ENCODE data around the gene CHIC2.

CHIC2 gene

GRCh38 chr4:53961351-53961750 lies 103.1 kb downstream of the CHIC2 start:
- Histone ChIP-seq H4K20me1 (ENCODE audit: insufficient read depth, low read length) (no peaks in the 10 kb centered on the region), H2AFZ (ENCODE audit: low read depth, low read length) (no peak overlapping the region), H3K4me3 (ENCODE audit: low read length) (no peak overlapping the region), H3K4me1 (ENCODE audit: low read length) (no peaks in the 10 kb centered on the region), H3K9ac (ENCODE audit: low read length) (no peak overlapping the region), H3K27me3 (ENCODE audit: low read depth, low read length) (no peaks in the 10 kb centered on the region), H3K27ac (ENCODE audit: low read length) (no peak overlapping the region), H3K36me3 (replicated peaks; ENCODE audit: low read depth, low read length) (no peaks in the 10 kb centered on the region), H3K9me3 (ENCODE audit: insufficient read depth, low read length) (no peaks in the 10 kb centered on the region), H3K4me2 (ENCODE audit: low read length) (no peak overlapping the region), H3K79me2 (ENCODE audit: low read length) (no peaks in the 10 kb centered on the region)
- TF ChIP-seq EZH2phosphoT487 (IDR thresholded peaks at IDR 0.05; ENCODE audit: low read depth) (no peak), CTCF (IDR thresholded peaks at IDR 0.05; ENCODE audit: low read depth, low read length) (no peak)

GRCh38 chr4:53960843-53961242 lies 103.6 kb downstream of the CHIC2 start:
- H3K9me3 ChIP-seq (ENCODE audit: insufficient read depth, low read length): no peaks in the 10 kb centered on the region
- no peaks in the 10 kb centered on the region for H3K79me2 ChIP-seq (ENCODE audit: low read length)
- TF ChIP-seq EZH2phosphoT487 (IDR thresholded peaks at IDR 0.05; ENCODE audit: low read depth): no peak
- TF ChIP-seq CTCF (IDR thresholded peaks at IDR 0.05; ENCODE audit: low read depth, low read length): no peak
- H3K9ac ChIP-seq (ENCODE audit: low read length): no peak overlapping the region
- no peak overlapping the region for H3K4me3 ChIP-seq (ENCODE audit: low read length)
- no peaks in the 10 kb centered on the region for H4K20me1 ChIP-seq (ENCODE audit: insufficient read depth, low read length)
- no peaks in the 10 kb centered on the region for H3K4me1 ChIP-seq (ENCODE audit: low read length)
- no peaks in the 10 kb centered on the region for H3K27me3 ChIP-seq (ENCODE audit: low read depth, low read length)
- H2AFZ ChIP-seq (ENCODE audit: low read depth, low read length): no peak overlapping the region
- H3K4me2 ChIP-seq (ENCODE audit: low read length): no peak overlapping the region
- no peak overlapping the region for H3K27ac ChIP-seq (ENCODE audit: low read length)
- H3K36me3 ChIP-seq (replicated peaks; ENCODE audit: low read depth, low read length): no peaks in the 10 kb centered on the region
